WTC11 (cell line): ENCODE measurements around the gene SYNC.
"Not testable (repeated sequence)": the region's sequence is repeated elsewhere in the genome, so short reads cannot be mapped to it uniquely, and the experiment has no call there.

Experiments used
- ATF2 ChIP-seq: sonication (generic); formaldehyde crosslinking; IDR thresholded peaks from 2 replicates; pipeline ENCODE4 v1.8.1; 2022; ENCODE audit warnings: low read depth, missing genetic modification reagents, borderline replicate concordance
- ATF3 ChIP-seq: sonication (generic); formaldehyde crosslinking; conservative IDR thresholded peaks from 2 replicates; pipeline ENCODE4 v1.8.1; 2022; ENCODE audit warnings: mild to moderate bottlenecking, missing genetic modification reagents
- CTCF ChIP-seq: fragments of 200-600 bp; IDR thresholded peaks from 2 replicates; pipeline ENCODE4 v1.8.0; 2022; ENCODE audit warnings: antibody characterized with exemption
- ETV6 ChIP-seq: sonication (generic); formaldehyde crosslinking; IDR thresholded peaks from 2 replicates; pipeline ENCODE4 v1.8.1; 2022; ENCODE audit warnings: mild to moderate bottlenecking, missing genetic modification reagents
- NFATC4 ChIP-seq: fragments of 250-450 bp; sonication (Bioruptor Pico); IDR thresholded peaks from 2 replicates; pipeline ENCODE4 v1.9.0; 2021; ENCODE audit warnings: mild to moderate bottlenecking
- TCF7 ChIP-seq: sonication (generic); formaldehyde crosslinking; IDR thresholded peaks from 2 replicates; pipeline ENCODE4 v1.8.0; 2022; ENCODE audit warnings: mild to moderate bottlenecking, low read depth, missing genetic modification reagents, moderate library complexity
- ZNF671 ChIP-seq: fragments of 250-450 bp; sonication (Bioruptor Pico); IDR thresholded peaks from 2 replicates; pipeline ENCODE4 v1.8.0; 2021; ENCODE audit warnings: mild to moderate bottlenecking

GRCh38 chr1:32696996-32697395, 5.6 kb downstream of the SYNC start:
- TF ChIP-seq ETV6 (CRISPR knock-in tag); CTCF; ZNF671 (CRISPR knock-in tag); TCF7 (CRISPR knock-in tag); ATF3 (CRISPR knock-in tag); ATF2 (CRISPR knock-in tag); NFATC4: not testable (repeated sequence)
